NB4 (cell line): Measurements from ENCODE around the gene ABHD14A.

Source experiments
- DNase-seq: peaks from one replicate; pipeline ENCODE4 v3.0.0; 2010; ENCODE audit warnings: low read depth
- H3K4me3 ChIP-seq: one replicate; pipeline ENCODE4 v1.5.1; 2011; ENCODE audit warnings: mild to moderate bottlenecking, low read depth, low read length, moderate library complexity
- MYC ChIP-seq: IDR thresholded peaks from 2 replicates; pipeline ENCODE4 v1.6.1; 2011; ENCODE audit warnings: low read depth, low read length
- POLR2A ChIP-seq: IDR thresholded peaks from 2 replicates; pipeline ENCODE4 v1.6.1; 2011; ENCODE audit warnings: mild to moderate bottlenecking; ENCODE audit not compliant: insufficient read length; ENCODE audit errors: extremely low read depth
- TF ChIP-seq, protein P1 (sequence below): IDR thresholded peaks from 2 replicates; pipeline ENCODE4 v1.6.1; 2011; ENCODE audit warnings: low read depth, low read length
- TF ChIP-seq, protein P2 (sequence below): IDR thresholded peaks from one replicate; pipeline ENCODE4 v1.5.1; 2012; ENCODE audit warnings: low read depth, low read length

Gene ABHD14A

DNA sequence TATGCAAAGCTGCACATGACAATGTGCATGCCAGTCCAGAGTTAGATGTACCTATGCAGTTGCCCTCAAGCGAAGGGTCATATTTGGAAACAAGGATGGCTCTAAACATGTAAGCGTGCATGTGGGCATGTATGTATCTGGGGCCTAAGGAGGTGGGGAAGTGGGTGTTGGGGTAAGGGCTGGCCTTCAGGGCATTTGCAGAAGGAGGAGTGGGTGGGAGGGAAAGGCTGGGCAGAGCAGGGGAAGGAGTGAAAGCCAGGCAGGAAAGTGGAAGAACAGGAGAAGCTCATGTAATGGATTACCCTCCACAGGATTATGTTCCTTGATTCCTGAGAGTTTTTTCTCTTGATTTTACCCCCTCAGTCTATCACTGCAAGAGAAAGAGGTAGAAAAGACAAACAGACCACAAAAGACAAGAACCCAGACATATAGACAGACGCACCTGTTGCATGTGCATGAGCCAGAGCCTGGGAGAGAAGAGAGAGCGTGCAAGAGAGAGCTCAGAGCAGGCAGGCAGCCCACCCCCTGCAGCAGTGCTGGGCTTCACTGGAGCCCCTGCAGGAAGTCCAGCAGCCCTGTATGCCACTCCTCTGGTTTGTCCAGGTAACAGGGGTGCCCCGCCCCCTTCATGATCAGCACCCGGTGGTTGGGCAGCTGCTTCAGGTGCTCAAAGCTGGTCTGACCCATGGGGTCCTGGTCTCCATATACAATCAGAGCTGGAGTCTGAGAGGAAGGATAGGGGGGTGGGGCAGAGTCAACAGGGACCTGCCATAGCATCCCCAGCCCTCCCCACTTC is 5.8 kb upstream of the ABHD14A start:
- no peak for DNase-seq
- TF ChIP-seq, protein P1, sequence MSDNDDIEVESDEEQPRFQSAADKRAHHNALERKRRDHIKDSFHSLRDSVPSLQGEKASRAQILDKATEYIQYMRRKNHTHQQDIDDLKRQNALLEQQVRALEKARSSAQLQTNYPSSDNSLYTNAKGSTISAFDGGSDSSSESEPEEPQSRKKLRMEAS, result no peak; the same call in 1 of the 2 replicates
- TF ChIP-seq POLR2A (no peak), MYC (no peak)
- TF ChIP-seq, protein P2, sequence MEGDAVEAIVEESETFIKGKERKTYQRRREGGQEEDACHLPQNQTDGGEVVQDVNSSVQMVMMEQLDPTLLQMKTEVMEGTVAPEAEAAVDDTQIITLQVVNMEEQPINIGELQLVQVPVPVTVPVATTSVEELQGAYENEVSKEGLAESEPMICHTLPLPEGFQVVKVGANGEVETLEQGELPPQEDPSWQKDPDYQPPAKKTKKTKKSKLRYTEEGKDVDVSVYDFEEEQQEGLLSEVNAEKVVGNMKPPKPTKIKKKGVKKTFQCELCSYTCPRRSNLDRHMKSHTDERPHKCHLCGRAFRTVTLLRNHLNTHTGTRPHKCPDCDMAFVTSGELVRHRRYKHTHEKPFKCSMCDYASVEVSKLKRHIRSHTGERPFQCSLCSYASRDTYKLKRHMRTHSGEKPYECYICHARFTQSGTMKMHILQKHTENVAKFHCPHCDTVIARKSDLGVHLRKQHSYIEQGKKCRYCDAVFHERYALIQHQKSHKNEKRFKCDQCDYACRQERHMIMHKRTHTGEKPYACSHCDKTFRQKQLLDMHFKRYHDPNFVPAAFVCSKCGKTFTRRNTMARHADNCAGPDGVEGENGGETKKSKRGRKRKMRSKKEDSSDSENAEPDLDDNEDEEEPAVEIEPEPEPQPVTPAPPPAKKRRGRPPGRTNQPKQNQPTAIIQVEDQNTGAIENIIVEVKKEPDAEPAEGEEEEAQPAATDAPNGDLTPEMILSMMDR, result no peak
- no peak overlapping the region for H3K4me3 ChIP-seq

DNA sequence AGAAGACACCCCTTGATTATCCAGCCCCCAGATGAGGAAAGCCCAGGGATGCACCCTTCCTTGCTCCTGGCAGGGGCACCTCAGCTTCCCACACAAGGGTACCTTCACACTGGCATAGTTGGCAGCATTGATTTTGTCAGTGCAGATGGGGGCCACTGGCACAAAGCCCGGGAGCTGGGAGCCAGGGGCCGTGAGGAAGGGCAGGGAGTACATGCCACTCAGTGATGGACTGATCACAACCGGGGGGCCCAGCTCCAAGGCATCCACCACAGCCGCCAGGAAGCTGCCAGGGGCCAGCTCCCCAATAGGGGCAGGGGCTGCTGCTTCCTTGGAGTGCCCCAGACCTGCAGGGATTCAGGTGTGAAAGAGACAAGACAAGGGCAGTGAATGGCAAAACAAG is 5.0 kb upstream of the ABHD14A start:
- no peak overlapping the region for H3K4me3 ChIP-seq
- no peak for DNase-seq
- no peak for TF ChIP-seq MYC
- no peak for TF ChIP-seq POLR2A
- TF ChIP-seq, protein P2, result no peak
- TF ChIP-seq, protein P1, result no peak

DNA sequence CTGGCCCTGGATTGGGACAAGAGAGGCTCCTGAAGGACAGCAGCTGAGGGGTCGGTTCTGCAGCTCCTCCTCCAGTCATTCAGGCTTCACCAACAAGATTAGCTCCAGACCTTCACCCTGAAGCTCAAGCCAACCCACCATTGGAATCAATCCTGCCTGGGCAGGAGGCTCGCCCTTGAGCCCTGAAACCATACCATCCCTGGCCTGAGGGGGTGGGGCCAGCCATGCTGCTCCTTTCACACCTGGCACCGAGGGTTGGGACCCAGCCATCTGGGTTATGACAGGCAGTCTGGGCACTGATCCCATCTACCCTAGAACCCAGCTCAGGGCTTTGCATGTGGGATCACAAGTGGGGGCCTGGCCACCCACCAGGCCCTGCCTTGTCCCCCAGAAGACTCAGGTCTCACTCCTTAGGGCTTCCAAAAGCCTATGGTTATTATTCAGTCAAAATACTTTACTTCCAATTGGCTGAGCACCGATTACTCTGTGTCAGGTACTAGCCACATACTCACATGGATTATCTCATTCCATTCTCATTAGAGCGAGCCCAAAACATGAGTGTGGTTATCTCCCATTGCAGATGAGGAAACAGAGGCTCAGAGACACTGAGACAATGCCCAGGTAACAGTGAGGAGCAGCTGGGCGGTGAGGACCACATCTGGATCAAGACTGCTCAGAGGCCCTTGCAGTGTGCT is 4.1 kb upstream of the ABHD14A start:
- H3K4me3 ChIP-seq, result no peak overlapping the region
- DNase-seq, result no peak
- TF ChIP-seq, protein P1, result no peak
- TF ChIP-seq MYC, result no peak
- no peak for TF ChIP-seq POLR2A
- TF ChIP-seq, protein P2, result no peak

DNA sequence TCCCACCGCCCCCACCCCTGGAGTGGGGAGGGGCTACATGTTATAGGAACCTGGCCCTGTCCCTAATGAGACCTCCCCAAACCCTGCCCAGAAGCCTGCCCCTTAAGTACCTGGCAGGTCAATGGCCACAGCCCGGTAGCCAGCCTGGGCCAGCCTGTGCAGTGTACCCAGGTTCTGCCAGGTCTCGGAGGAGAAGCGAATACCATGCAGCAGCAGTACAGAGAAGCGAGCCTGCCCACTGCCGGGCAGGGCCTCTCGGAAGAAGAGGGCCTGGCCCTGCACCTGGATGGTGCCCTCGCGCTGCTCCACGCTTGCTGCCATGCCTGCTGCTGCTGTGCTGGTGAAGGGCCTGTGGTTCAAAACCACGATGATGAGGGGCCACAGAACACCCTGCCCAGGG is 3.5 kb upstream of the ABHD14A start:
- no peak for DNase-seq
- H3K4me3 ChIP-seq, result no peak overlapping the region
- no peak for TF ChIP-seq MYC
- no peak for TF ChIP-seq POLR2A
- TF ChIP-seq, protein P2, result no peak
- TF ChIP-seq, protein P1, result no peak

DNA sequence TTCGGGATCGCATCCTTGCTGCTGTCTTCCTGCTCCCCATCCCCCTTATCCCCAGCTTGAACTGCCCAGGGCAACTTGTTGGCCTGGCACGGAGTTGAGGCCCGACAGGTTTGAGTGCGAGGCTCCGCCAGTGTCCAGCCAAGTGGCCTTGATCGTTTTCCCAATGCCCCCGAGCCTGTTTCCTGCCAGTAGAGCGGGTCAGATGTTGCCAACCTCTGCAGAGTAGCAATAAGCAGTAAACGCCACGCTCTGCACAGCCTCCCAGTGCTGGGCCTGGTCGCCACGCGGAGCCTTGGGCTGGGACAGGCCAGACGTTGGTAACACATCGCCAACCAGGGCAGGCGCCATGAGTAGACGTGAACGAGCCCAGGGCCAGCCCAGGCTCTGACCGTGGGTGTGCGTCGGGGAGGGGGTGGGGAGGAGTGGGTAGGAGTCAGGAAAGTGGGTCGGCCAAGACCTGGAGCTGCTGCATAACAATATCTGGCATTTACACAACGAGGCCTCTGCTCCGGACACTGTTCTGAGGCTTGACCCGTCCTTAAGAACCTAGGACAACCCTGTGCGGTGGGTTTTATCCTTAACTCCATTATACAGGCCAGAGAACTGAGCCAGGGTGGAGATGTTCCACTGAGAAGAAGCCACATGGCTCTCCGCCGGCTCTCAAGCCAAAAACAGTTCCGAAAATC is 444 bp upstream of the ABHD14A start:
- TF ChIP-seq, protein P1, result no peak
- no peak for TF ChIP-seq MYC
- TF ChIP-seq POLR2A, result no peak
- TF ChIP-seq, protein P2, result no peak
- DNase-seq, result no peak
- peak overlapping the region; percentile 84 for H3K4me3 ChIP-seq
